ENCODE measurements around the gene RC3H1. TPM values are rescaled to one million over a fixed set of nuclear protein-coding genes. Genes with fewer than 3 reads are reported as not detected.

RC3H1 gene
- total RNA-seq, 1 donor from 2014 or later = 25.6 TPM

GRCh38 chr1:173888749-173889148 is 133.4 kb downstream of the RC3H1 start:
- no peak for DNase-seq (ENCODE audit: low read depth)

- no peak for DNase-seq (ENCODE audit: low read depth)
These were observed 134.5 kb downstream of the RC3H1 start for GRCh38 chr1:173887627-173888026.

- DNase-seq (ENCODE audit: low read depth) = no peak
These were observed 135.2 kb downstream of the RC3H1 start for GRCh38 chr1:173886746-173887611.

- no peak for DNase-seq (ENCODE audit: low read depth)
These were observed 137.5 kb downstream of the RC3H1 start for GRCh38 chr1:173884701-173885100.

Other genes starting within 250 kb of the RC3H1 start
- 12.4 and 14.9 TPM in 2 replicates for gene DARS2, start 197.7 kb downstream of the RC3H1 start, total RNA-seq
- gene CENPL, start 197.5 kb downstream of the RC3H1 start, total RNA-seq = 7.9 and 10.9 TPM in 2 replicates
- 275 and 402 TPM in 2 replicates for gene GAS5, start 154.4 kb downstream of the RC3H1 start, total RNA-seq
- gene ZBTB37, start 154.0 kb downstream of the RC3H1 start, total RNA-seq = 10.9 and 11.7 TPM in 2 replicates
- not detected in 2 replicates for gene SERPINC1, start 105.0 kb downstream of the RC3H1 start, total RNA-seq
- gene RABGAP1L, start 137.2 kb upstream of the RC3H1 start, total RNA-seq = 12.9 and 15.0 TPM in 2 replicates